ENCODE measurements around the gene LTBP1.

LTBP1 gene

GRCh38 chr2:33083699-33084387, 137.1 kb downstream of the LTBP1 start:
- DNase-seq: no peak

GRCh38 chr2:33084433-33084832, 137.7 kb downstream of the LTBP1 start:
- DNase-seq: no peak

GRCh38 chr2:33085646-33086045, 138.9 kb downstream of the LTBP1 start:
- DNase-seq: no peak

DNA sequence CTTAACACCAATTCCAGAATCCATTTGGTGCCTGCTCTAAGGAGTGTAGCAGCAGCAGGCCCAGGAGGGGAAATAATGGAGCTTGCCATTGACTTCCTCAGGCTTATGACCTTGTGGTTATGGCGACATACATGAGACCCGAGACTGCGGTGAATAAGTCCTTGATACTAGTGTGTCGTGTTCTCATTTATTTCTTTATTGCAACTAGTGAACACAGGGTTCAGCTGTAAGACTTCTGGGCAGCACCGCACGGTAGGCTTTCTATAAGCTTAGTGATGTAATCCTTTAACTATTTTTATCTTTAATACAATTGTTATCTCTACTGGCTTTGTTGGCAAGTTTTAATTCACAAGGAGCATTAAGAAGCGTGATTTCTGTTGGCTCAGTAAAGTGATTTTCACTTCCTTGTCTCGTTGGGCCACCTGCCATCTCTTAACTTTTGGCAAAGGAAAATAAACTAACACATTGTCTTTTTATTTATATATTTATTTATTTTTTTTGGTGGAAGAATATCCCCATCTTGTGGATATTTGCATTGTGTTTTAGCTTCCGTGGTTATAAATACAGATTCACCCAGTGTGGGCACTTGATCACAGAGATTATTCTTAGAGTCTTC, 139.8 kb downstream of the LTBP1 start:
- DNase-seq: no peak

DNA sequence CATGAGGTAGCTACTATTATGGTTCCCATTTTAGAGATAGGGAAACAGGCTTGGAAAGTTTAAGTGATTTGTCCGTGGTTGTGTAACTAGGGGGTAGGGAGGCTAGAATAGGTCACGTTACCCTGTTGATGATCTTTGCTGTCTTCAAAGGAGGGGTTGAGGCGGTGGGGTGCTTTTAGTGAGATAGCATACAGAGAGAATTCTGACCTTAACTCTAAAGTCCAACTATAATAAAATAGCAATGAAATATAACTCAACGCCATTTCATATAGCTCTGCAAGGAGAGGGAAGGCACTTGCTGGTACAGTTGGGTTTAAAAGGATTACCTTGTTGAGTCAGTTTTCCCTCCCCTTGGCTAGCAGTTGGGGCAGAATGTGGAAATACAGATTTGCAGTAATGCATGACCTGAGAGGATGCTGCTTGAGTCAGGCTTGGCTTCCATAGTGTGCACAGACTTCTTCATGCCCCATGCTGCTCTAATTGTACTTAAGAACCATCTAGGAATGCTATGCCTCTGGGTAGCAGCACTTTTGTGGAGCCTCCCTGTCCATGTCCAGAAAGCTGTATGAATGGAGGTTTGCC, 143.9 kb downstream of the LTBP1 start:
- no peak for DNase-seq

- no peak for DNase-seq
Measured at GRCh38 chr2:33091541-33092123, 144.9 kb downstream of the LTBP1 start.

GRCh38 chr2:33093283-33093993, 146.7 kb downstream of the LTBP1 start:
- DNase-seq: no peak

DNA sequence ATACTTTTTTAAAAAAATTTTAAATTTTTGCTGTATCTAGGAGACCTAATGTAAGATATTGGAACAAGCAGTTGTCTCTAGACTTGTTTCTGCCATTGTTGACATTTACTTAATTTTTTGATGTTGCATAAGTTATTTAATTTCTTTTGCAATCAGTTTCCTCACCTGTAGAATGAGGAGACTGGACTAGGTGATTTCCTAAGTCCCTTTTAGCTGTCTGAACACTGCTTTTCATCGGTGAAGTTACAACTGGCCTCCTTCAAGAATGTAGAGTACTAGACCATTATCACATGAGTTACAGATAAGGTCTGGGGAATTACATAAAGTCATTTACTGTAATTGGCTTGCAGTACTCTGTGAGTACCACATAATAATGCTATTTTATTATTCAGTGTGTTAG, 147.6 kb downstream of the LTBP1 start:
- DNase-seq: no peak

- DNase-seq: no peak
Measured at GRCh38 chr2:33099989-33100388, 153.2 kb downstream of the LTBP1 start.

DNA sequence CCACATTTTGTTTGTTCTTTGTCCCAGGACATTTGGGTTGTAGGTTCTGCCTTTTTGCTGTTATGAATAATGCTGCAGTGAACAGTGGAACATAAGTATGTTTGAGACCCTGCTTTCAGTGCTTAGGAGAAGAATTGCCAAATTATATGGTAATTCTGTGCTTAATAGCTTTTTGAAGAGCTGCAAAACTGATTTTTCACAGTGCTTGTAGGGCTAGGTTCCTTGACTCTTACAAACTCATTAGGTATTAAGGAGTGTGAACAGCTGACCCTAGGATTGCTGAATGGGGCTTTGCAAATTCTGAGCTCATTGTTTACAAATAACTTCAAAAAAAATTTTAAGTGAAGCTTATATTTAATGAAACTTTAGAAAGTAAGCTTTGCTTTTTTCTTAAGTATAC, 154.2 kb downstream of the LTBP1 start:
- no peak for DNase-seq

- no peak for DNase-seq
Measured at GRCh38 chr2:33104052-33104623, 157.4 kb downstream of the LTBP1 start.

GRCh38 chr2:33104726-33105125, 158.0 kb downstream of the LTBP1 start:
- DNase-seq: no peak

DNA sequence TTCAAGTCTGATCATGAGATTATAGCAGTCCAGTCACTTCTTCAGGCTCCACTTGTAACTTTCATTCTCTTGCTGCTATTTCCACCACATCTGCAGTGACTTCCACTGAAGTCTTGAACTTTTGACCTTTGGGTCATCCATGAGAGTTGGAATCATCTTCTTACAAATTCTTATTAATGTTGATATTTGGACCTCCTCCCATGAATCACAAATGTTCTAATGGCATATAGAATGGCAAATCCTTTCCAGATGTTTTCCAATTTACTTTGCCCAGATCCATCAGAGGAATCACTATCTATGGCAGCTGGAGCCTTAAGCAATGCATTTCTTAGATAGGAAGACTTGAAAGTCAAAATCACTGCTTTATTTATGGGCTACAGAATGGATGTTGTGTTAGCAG, 159.4 kb downstream of the LTBP1 start:
- no peak for DNase-seq

- no peak for DNase-seq
Measured at GRCh38 chr2:33107690-33108482, 161.1 kb downstream of the LTBP1 start.

DNA sequence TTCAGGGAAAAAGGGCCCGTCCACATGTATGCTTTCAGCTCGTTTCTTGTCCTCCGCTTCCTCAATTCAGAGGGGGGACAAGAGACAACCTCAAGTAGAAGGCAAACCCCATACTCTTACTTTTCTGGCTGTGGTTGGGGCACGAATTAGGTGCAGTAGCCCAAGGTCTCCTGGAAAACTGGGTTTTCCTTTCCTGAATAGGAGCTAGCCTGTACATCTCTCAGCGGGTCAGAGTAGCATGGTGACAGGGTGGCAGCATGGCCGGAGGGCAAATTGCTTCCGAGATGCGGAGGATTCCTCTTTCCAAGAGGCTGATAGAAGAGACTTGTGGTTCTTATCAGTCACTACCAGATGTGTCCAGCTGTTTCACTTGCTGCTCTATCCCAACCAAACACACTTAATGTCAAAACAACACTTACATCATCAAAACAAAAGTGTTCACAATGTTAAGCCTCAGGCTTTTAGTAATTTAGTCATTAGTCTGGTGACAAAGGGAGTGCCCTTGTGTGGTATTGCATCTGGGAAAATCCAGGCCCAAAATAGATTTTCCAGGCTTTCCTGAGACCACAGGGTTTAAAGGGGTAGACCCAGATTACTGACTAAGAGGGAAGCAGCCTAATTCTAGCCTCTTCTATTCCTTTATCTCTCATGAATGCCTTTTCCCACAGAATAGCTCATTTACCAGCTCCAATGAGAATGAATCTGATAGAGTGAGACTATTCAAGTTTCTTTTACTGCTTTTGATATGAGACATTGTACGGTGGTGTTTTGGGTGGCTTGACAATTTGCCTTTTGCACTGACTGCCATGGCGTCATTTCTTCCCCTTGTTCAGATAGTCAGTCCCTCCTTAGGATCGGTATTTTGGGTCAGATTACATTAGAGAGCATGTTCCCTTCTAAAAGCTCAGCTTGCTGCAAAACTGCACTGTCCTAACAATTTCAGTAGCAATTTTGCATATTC, 162.0 kb downstream of the LTBP1 start:
- DNase-seq: no peak

DNA sequence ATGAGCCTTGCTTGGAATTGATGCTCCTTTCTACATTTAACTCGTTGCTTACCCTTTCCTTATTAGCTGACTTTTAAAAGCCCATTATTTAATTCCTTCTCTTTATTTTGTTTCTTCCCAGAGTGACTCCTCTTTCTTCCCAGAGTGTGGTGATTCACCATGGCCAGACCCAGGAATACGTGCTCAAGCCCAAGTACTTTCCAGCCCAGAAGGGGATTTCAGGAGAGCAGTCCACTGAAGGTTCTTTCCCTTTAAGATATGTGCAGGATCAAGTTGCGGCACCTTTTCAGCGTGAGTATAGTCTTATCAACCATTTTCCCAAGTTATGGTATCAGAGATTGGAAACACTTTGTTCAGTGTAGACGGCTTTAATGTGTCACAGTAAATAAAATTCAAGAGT, 163.7 kb downstream of the LTBP1 start:
- no peak for DNase-seq

- no peak for DNase-seq
Measured at GRCh38 chr2:33111002-33111446, 164.3 kb downstream of the LTBP1 start.

- no peak for DNase-seq
Measured at GRCh38 chr2:33115196-33115595, 168.4 kb downstream of the LTBP1 start.

DNA sequence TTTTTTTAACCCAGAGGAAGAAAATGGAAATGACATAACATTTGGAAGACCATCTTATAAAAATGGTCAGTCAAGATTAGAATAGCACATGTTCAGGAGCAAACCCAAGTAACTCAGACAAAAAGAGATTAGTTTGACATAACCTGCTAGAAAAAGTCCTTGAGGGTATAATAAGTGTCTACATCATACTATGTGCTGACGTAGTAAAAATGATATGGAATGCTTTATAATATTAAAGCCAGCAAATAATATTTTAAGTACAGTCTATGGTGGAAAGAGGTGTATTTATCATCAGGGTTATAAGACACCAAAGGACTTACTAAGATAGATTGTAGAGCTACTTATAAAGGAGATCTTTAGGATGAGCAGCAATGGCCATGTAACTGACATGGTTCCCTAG, 169.0 kb downstream of the LTBP1 start:
- no peak for DNase-seq

DNA sequence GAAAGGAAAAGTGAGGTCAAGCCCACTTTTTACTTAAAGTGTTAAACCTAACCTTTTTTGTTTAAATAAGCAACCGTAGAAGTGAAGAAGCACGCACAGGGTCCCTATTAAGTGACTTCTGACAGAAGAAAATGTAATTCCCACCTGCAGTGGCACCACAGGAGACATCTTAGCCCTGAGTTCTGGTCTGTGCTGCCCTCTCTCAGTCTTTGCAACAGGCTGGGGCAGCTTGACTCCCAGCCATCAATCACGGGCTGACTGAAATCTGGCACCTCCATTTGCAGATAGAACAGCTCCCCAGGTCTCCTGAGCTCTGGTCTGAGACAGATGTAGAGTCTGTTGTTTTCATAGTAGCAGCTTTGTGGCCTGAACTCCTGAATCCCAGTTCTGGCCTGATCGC, 170.0 kb downstream of the LTBP1 start:
- no peak for DNase-seq

GRCh38 chr2:33118651-33119050, 171.9 kb downstream of the LTBP1 start:
- no peak for DNase-seq

Measured in NCI-H774 (cell line).